ENCODE data around the gene ALDH1A1. TPM values are rescaled to one million over a fixed set of nuclear protein-coding genes. Genes with fewer than 3 reads are reported as not detected.

The ALDH1A1 gene
- total and polyA plus RNA-seq, 9 of the 15 experiments (the other 6 are each of a cell fraction or from before 2014, with no cell fraction given) = 1.8 to 86.3 (median 24.4) TPM

- TF ChIP-seq RREB1 (CRISPR knock-in tag; IDR thresholded peaks at IDR 0.05) = no peak
- no peak for TF ChIP-seq KAT2B (IDR thresholded peaks at IDR 0.05; ENCODE audit: low read depth, low read length)
- no peak for TF ChIP-seq TEAD2 (tag; IDR thresholded peaks at IDR 0.05)
Observed at GRCh38 chr9:72914750-72915149, 38.1 kb downstream of the ALDH1A1 start (continued).

GRCh38 chr9:72913382-72914009, 39.4 kb downstream of the ALDH1A1 start:
- no TSS peak for BruUV-seq (replicated peaks)
- Histone ChIP-seq H3K9me1 (ENCODE audit: control insufficient read depth, insufficient read depth, low read length) (no peaks in the 10 kb centered on the region), H3K4me2 (ENCODE audit: insufficient read depth, low read length) (no peak overlapping the region), H3K4me1 (replicated peaks in 1 of 2; ENCODE audit: control insufficient read depth in 2 of 2, insufficient read depth in 2 of 2, low read length in 2 of 2) (no peaks in the 10 kb centered on the region; a peak in 1 of 5 replicates), H3K4me3 (no peak overlapping the region), H2AFZ (ENCODE audit: low read depth, low read length) (no peak overlapping the region), H3K36me3 (ENCODE audit: control insufficient read depth, insufficient read depth, low read length) (no peaks in the 10 kb centered on the region), H3K79me2 (ENCODE audit: control insufficient read depth, insufficient read depth, low read length) (no peaks in the 10 kb centered on the region), H3K9ac (ENCODE audit: insufficient read depth in 1 of 2, low read depth in 2 of 2, low read length in 2 of 2) (no peak overlapping the region), H3K27ac (ENCODE audit: extremely low read depth, low read depth, low read length) (no peak overlapping the region), H3K9me3 (replicated peaks; ENCODE audit: control insufficient read depth, insufficient read depth, low read depth, low read length) (no peaks in the 10 kb centered on the region), H3K27me3 (ENCODE audit: control insufficient read depth in 2 of 2, insufficient read depth in 2 of 2, low read length in 2 of 2) (no peaks in the 10 kb centered on the region), H4K20me1 (replicated peaks; ENCODE audit: control insufficient read depth, insufficient read depth, low read length) (no peaks in the 10 kb centered on the region)
- WGBS (ENCODE audit: insufficient coverage, low coverage, missing lambda C conversion rate) = 68% methylated on average over 3 of the region's 4 CpGs
- ATAC-seq = no peak
- intact Hi-C loops (cut with micrococcal nuclease) (no loop called here), in situ Hi-C loops (cut with MboI) (no loop called here)
- ChIA-PET CTCF (ENCODE audit: low intra/inter-chr PET ratio) (no interaction called here), POLR2A (interaction anchor here (0.6 kb wide), 1 partner anchor 288 kb away, joined by 3 read pairs; no protein-coding TSS in a partner anchor)
- no peak for FAIRE-seq
- DNase-seq (ENCODE audit: extremely low read depth in 1 of 4, low spot score in 3 of 4) = no peak
- no peak for TF ChIP-seq ZNF347 (CRISPR knock-in tag; IDR thresholded peaks at IDR 0.05; ENCODE audit: low read depth)
- no peak for TF ChIP-seq SRSF1 (IDR thresholded peaks at IDR 0.05; ENCODE audit: low read depth, low read length)
- TF ChIP-seq IRF1 (CRISPR knock-in tag; IDR thresholded peaks at IDR 0.05; ENCODE audit: borderline replicate concordance) = no peak
- TF ChIP-seq PTTG1 (tag; IDR thresholded peaks at IDR 0.05; ENCODE audit: low read depth) = no peak
- TF ChIP-seq SMARCA4 (IDR thresholded peaks at IDR 0.05) = no peak
- TF ChIP-seq BCOR (IDR thresholded peaks at IDR 0.05) = no peak
- TF ChIP-seq CSDE1 (IDR thresholded peaks at IDR 0.05) = no peak
- TF ChIP-seq NFYB (IDR thresholded peaks at IDR 0.05; ENCODE audit: extremely low read depth, insufficient read length) = no peak
- no peak for TF ChIP-seq NFE2 (IDR thresholded peaks at IDR 0.05; ENCODE audit: low read depth)
